ENCODE measurements around the gene CXCL17. TPM values are rescaled to one million over a fixed set of nuclear protein-coding genes. Genes with fewer than 3 reads are reported as not detected.

CXCL17 gene
- total RNA-seq, 1 experiment from 2014 or later, result not detected

DNA sequence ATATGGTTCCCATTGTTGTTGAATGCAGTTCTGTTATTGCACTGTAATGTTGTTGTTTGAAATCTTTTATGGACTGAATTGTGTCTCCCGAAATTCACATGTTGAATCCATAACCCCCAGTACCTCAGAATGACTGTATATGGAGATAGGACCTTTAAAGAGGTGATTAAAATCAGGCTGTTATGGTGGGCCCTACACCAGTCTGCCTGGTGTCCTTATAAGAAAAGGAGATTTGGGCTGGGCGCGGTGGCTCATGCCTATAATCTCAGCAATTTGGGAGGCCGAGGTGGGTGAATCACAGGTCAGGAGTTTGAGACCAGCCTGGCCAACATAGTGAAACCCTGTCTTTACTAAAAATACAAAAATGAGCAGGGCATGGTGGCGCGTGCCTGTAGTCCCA is 7.4 kb downstream of the CXCL17 start:
- no peak overlapping the region for H3K4me2 ChIP-seq (ENCODE audit: insufficient read depth, insufficient read length, low read length)
- no peaks in the 10 kb centered on the region for H3K36me3 Mint-ChIP-seq (ENCODE audit: insufficient read depth in 1 of 3, low read depth in 3 of 3)
- H3K4me3 Mint-ChIP-seq, result no peak overlapping the region
- no peak overlapping the region for H4K8ac ChIP-seq (replicated peaks; ENCODE audit: insufficient read length, low read depth, low read length)
- no peak overlapping the region for H2AK5ac ChIP-seq (ENCODE audit: insufficient read length, low read length)
- no peak overlapping the region for H3K27ac ChIP-seq (ENCODE audit: insufficient read length, low read depth, low read length)
- H2BK20ac ChIP-seq (ENCODE audit: low read depth, low read length, poor library complexity, severe bottlenecking), result no peak overlapping the region
- no peak overlapping the region for H4K5ac ChIP-seq (ENCODE audit: insufficient read length, low read depth, low read length)
- no peaks in the 10 kb centered on the region for H4K20me1 ChIP-seq (ENCODE audit: control insufficient read depth, insufficient read depth, insufficient read length)
- no peak overlapping the region for H2BK15ac ChIP-seq (ENCODE audit: low read depth, low read length)
- no peak overlapping the region for H4K91ac ChIP-seq (ENCODE audit: insufficient read length, low read depth, low read length)
- no peak for DNase-seq
- peaks cover 6 to 8% of the 10 kb centered on the region in 2 experiments for H3K4me1 Mint-ChIP-seq
- H2BK12ac ChIP-seq (ENCODE audit: insufficient read length, low read depth, low read length), result no peak overlapping the region
- H3K9me3 ChIP-seq (ENCODE audit: control insufficient read depth, low read depth, low read length), result no peaks in the 10 kb centered on the region
- no peak overlapping the region for H3K9ac ChIP-seq (ENCODE audit: extremely low read depth, insufficient read length, low read length)
- peaks cover 19% of the 10 kb centered on the region for H3K27me3 Mint-ChIP-seq (ENCODE audit: low read depth)
- H3T11ph ChIP-seq (ENCODE audit: low read length), result no peak overlapping the region
- no peak overlapping the region for H2AFZ ChIP-seq (ENCODE audit: low read length)
- H3K79me2 ChIP-seq (ENCODE audit: insufficient read depth, low read length), result no peaks in the 10 kb centered on the region
- no CpG with 5 or more reads among the region's 6 CpGs for WGBS (ENCODE audit: extremely low coverage, insufficient read length, low lambda C conversion rate)
- TF ChIP-seq, protein P1, sequence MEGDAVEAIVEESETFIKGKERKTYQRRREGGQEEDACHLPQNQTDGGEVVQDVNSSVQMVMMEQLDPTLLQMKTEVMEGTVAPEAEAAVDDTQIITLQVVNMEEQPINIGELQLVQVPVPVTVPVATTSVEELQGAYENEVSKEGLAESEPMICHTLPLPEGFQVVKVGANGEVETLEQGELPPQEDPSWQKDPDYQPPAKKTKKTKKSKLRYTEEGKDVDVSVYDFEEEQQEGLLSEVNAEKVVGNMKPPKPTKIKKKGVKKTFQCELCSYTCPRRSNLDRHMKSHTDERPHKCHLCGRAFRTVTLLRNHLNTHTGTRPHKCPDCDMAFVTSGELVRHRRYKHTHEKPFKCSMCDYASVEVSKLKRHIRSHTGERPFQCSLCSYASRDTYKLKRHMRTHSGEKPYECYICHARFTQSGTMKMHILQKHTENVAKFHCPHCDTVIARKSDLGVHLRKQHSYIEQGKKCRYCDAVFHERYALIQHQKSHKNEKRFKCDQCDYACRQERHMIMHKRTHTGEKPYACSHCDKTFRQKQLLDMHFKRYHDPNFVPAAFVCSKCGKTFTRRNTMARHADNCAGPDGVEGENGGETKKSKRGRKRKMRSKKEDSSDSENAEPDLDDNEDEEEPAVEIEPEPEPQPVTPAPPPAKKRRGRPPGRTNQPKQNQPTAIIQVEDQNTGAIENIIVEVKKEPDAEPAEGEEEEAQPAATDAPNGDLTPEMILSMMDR (conservative IDR thresholded peaks at IDR 0.05), result no peak
- no peak overlapping the region for H2BK120ac ChIP-seq (ENCODE audit: low read depth, low read length, poor library complexity, severe bottlenecking)
- no peak overlapping the region for H3K27ac Mint-ChIP-seq
- no peaks in the 10 kb centered on the region for H3K79me1 ChIP-seq (ENCODE audit: insufficient read depth, low read depth, low read length, poor library complexity, severe bottlenecking)
- H3K4me1 ChIP-seq (ENCODE audit: insufficient read depth, low read length), result no peaks in the 10 kb centered on the region; the same call in 1 of the 2 replicates
- no peak overlapping the region for H3K14ac ChIP-seq (ENCODE audit: insufficient read depth, low read length)
- H3K23ac ChIP-seq (ENCODE audit: insufficient read length, low read depth, low read length), result no peak overlapping the region
- no peaks in the 10 kb centered on the region for H3K9me3 Mint-ChIP-seq
- no peak overlapping the region for H3K56ac ChIP-seq (ENCODE audit: insufficient read length, low read depth, low read length)
- no peak overlapping the region for H3K18ac ChIP-seq (ENCODE audit: insufficient read length, low read depth, low read length)
- no peak overlapping the region for H3K4ac ChIP-seq (ENCODE audit: low read depth, low read length)
- H2BK5ac ChIP-seq (ENCODE audit: insufficient read length, low read length), result no peak overlapping the region
- no peaks in the 10 kb centered on the region for H3K27me3 ChIP-seq (ENCODE audit: insufficient read depth, low read length)
- no peaks in the 10 kb centered on the region for H3K23me2 ChIP-seq (ENCODE audit: insufficient read length, low read depth, low read length, poor library complexity, severe bottlenecking)

Data from H9 (cell line).